Caco-2 (cell line): Measurements from ENCODE around the gene EME1. TPM values are rescaled to one million over a fixed set of nuclear protein-coding genes. Genes with fewer than 3 reads are reported as not detected.
A peak's percentile ranks its signal among the peaks of the same experiment; 100 is the strongest.

Experiments used
- BruUV-seq: library from RNA; stranded (reverse); fragments of 400-500 nt; replicated peaks from 2 replicates; lab custom pipeline; 2021; lab: Mats Ljungman, UMichigan
- CTCF ChIA-PET: fragments of 300-600 bp; sonication (Branson Sonifier 250); formaldehyde crosslinking; loops from one replicate; lab custom pipeline; 2022; ENCODE audit warnings: antibody characterized with exemption; lab: Charles Lee
- POLR2A ChIA-PET: fragments of 300-600 bp; sonication (Branson Sonifier 250); formaldehyde crosslinking; loops from one replicate; lab custom pipeline; 2022; ENCODE audit warnings: antibody characterized with exemption; lab: Charles Lee
- DNase-seq, 2 experiments: peaks; one replicate each; pipeline versions ENCODE4 v3.0.0 to v3.0.0-alpha.2; 2020 to 2022
- H3K27me3 ChIP-seq: replicated peaks from 2 replicates; pipeline ENCODE4 v1.6.0; 2011; ENCODE audit warnings: low read length; ENCODE audit not compliant: control insufficient read depth, insufficient read depth
- H3K36me3 ChIP-seq: 2 replicates; pipeline ENCODE4 v1.5.1; 2011; ENCODE audit warnings: low read length; ENCODE audit not compliant: control insufficient read depth, insufficient read depth
- H3K4me1 ChIP-seq: fragments of 250-450 bp; sonication (Bioruptor Pico); 2 replicates; pipeline ENCODE4 v1.5.1; 2020; ENCODE audit warnings: mild to moderate bottlenecking
- H3K4me3 ChIP-seq: 2 replicates; pipeline ENCODE4 v1.5.1; 2011; ENCODE audit warnings: low read depth, mild to moderate bottlenecking, control low read depth, low read length
- H3K9me3 ChIP-seq: fragments of 250-450 bp; sonication (Bioruptor Pico); 2 replicates; pipeline ENCODE4 v1.5.1; 2020; ENCODE audit warnings: mild to moderate bottlenecking, moderate library complexity
- H3K27ac Mint-ChIP-seq: one replicate; pipeline ENCODE4 v1.8.0; 2022; ENCODE audit warnings: mixed read lengths; ENCODE audit not compliant: unreplicated experiment
- H3K27me3 Mint-ChIP-seq: one replicate; pipeline ENCODE4 v1.8.0; 2022; ENCODE audit warnings: mixed read lengths; ENCODE audit not compliant: insufficient read depth, unreplicated experiment
- H3K36me3 Mint-ChIP-seq: one replicate; pipeline ENCODE4 v1.8.0; 2022; ENCODE audit warnings: mild to moderate bottlenecking, mixed read lengths; ENCODE audit not compliant: insufficient read depth, unreplicated experiment
- H3K4me1 Mint-ChIP-seq: one replicate; pipeline ENCODE4 v1.8.0; 2022; ENCODE audit warnings: low read depth, mixed read lengths; ENCODE audit not compliant: unreplicated experiment
- H3K4me3 Mint-ChIP-seq: one replicate; pipeline ENCODE4 v1.8.0; 2022; ENCODE audit warnings: mild to moderate bottlenecking, moderate library complexity, mixed read lengths; ENCODE audit not compliant: unreplicated experiment
- H3K9me3 Mint-ChIP-seq: one replicate; pipeline ENCODE4 v1.8.0; 2022; ENCODE audit warnings: mixed read lengths; ENCODE audit not compliant: unreplicated experiment
- CTCF ChIP-seq, 2 experiments: fragments of 200-600 bp in 1 of 2; IDR thresholded peaks; 1 replicate in 1 of 2; 2 replicates in 1 of 2; pipeline versions ENCODE4 v1.5.1 to v1.8.0; 2011 to 2022; ENCODE audit warnings: antibody characterized with exemption in 1 of 2, control low read depth in 1 of 2, inconsistent platforms in 1 of 2, low read depth in 1 of 2, low read length in 1 of 2, mild to moderate bottlenecking in 1 of 2, moderate library complexity in 1 of 2; ENCODE audit not compliant: insufficient read depth in 1 of 2, severe bottlenecking in 1 of 2, unreplicated experiment in 1 of 2
- intact Hi-C: fragments of 100-400 bp; cut with micrococcal nuclease; formaldehyde crosslinking; loops from one replicate; pipeline ENCODE4 v1.10.0; 2022; ENCODE audit not compliant: unreplicated experiment
- total RNA-seq: library from RNA; stranded (reverse); gene quantifications from 2 replicates; pipeline ENCODE4 v1.2.3, GENCODE V29; 2022

The EME1 gene
- total RNA-seq, 1 experiment from 2014 or later: 48.5 TPM

- Histone ChIP-seq H3K4me1 (peaks cover 24% of the 10 kb centered on the region), H3K9me3 (0 out of 2 replicates have a peak, but pooled peaks cover 6% of the 10 kb centered on the region), H3K36me3 (no peaks in the 10 kb centered on the region), H3K4me3 (no peak overlapping the region), H3K27me3 (no peaks in the 10 kb centered on the region)
- H3K36me3 Mint-ChIP-seq: no peaks in the 10 kb centered on the region
- no peak overlapping the region for H3K4me3 Mint-ChIP-seq
- CTCF ChIA-PET: interaction anchor here (0.6 to 2.7 kb wide), 6 partner anchors 14 to 1791 kb away, joined by 3 to 13 read pairs (median 4); partner anchors contain the start of gene LRRC59
- H3K4me1 Mint-ChIP-seq: peaks cover 28% of the 10 kb centered on the region
- DNase-seq: no peak
- no peak for TF ChIP-seq CTCF (IDR thresholded peaks at IDR 0.05; ENCODE audit: insufficient read depth in 1 of 2, low read depth in 1 of 2, low read length in 1 of 2, severe bottlenecking in 1 of 2, unreplicated experiment in 1 of 2)
- POLR2A ChIA-PET: interaction anchor here (0.7 kb wide), 1 partner anchor 11 kb away, joined by 3 read pairs; no protein-coding TSS in a partner anchor
- H3K27me3 Mint-ChIP-seq: peaks cover 7% of the 10 kb centered on the region
- BruUV-seq: no TSS peak
- H3K27ac Mint-ChIP-seq: no peak overlapping the region
- peaks cover 11% of the 10 kb centered on the region for H3K9me3 Mint-ChIP-seq
- intact Hi-C loops: no loop called here
These were observed 48.5 kb downstream of the EME1 start for GRCh38 chr17:50421308-50422051.

- CTCF ChIA-PET: interaction anchor here (0.6 to 2.7 kb wide), 3 partner anchors 13 to 634 kb away, joined by 3 to 13 read pairs (median 3); partner anchors contain the start of gene LRRC59
- no peak for DNase-seq
- no peak overlapping the region for H3K4me3 Mint-ChIP-seq
- H3K27ac Mint-ChIP-seq: no peak overlapping the region
- POLR2A ChIA-PET: no interaction called here
- Histone ChIP-seq H3K36me3 (no peaks in the 10 kb centered on the region), H3K27me3 (no peaks in the 10 kb centered on the region), H3K4me3 (no peak overlapping the region), H3K4me1 (peaks cover 37% of the 10 kb centered on the region), H3K9me3 (0 out of 2 replicates have a peak, but pooled peaks cover 6% of the 10 kb centered on the region)
- no peaks in the 10 kb centered on the region for H3K36me3 Mint-ChIP-seq
- TF ChIP-seq CTCF (IDR thresholded peaks at IDR 0.05; ENCODE audit: insufficient read depth in 1 of 2, low read depth in 1 of 2, low read length in 1 of 2, severe bottlenecking in 1 of 2, unreplicated experiment in 1 of 2): no peak
- BruUV-seq: no TSS peak
- intact Hi-C loops: no loop called here
- peaks cover 11% of the 10 kb centered on the region for H3K9me3 Mint-ChIP-seq
- peaks cover 7% of the 10 kb centered on the region for H3K27me3 Mint-ChIP-seq
- peaks cover 40% of the 10 kb centered on the region for H3K4me1 Mint-ChIP-seq
These were observed 49.7 kb downstream of the EME1 start for GRCh38 chr17:50422738-50423137.

GRCh38 chr17:50423553-50424159 lies 50.6 kb downstream of the EME1 start:
- Histone ChIP-seq H3K4me1 (peaks cover 46% of the 10 kb centered on the region), H3K4me3 (no peak overlapping the region), H3K36me3 (no peaks in the 10 kb centered on the region), H3K27me3 (no peaks in the 10 kb centered on the region), H3K9me3 (0 out of 2 replicates have a peak, but pooled peaks cover 3% of the 10 kb centered on the region)
- Mint-ChIP-seq H3K27me3 (peaks cover 3% of the 10 kb centered on the region), H3K36me3 (no peaks in the 10 kb centered on the region), H3K4me1 (peaks cover 44% of the 10 kb centered on the region), H3K27ac (peak overlapping the region; percentile 54), H3K9me3 (peaks cover 7% of the 10 kb centered on the region), H3K4me3 (peak overlapping the region; percentile 34)
- CTCF ChIA-PET: interaction anchor here (1.4 kb wide), 1 partner anchor 20 kb away, joined by 3 read pairs; no protein-coding TSS in a partner anchor
- intact Hi-C loops: no loop called here
- POLR2A ChIA-PET: no interaction called here
- BruUV-seq: no TSS peak
- no peak for TF ChIP-seq CTCF (IDR thresholded peaks at IDR 0.05; ENCODE audit: insufficient read depth in 1 of 2, low read depth in 1 of 2, low read length in 1 of 2, severe bottlenecking in 1 of 2, unreplicated experiment in 1 of 2)
- peak; percentile 65 to 85 for DNase-seq
